ENCODE data around the gene CES4A.

DNA sequence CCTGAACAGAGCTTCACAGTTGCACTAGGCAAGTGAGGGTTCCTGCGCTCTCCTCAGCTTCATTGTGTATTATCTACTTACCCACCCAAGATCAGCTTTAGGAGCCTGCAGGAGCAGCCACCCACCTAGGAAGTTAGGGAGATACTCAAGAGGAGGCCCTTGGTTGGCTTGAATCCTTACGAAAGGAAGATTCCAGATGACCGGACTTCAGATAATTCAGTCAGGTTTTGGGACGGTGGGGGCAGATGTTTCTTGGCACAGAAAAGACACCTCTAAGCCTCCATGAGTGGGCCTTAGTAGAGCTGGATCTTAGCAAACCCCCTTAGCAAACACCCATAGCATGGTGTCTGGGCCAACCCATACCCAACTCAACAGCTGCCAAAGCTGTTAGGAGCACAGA, 38.2 kb downstream of the CES4A start:
- TF ChIP-seq, protein P1, sequence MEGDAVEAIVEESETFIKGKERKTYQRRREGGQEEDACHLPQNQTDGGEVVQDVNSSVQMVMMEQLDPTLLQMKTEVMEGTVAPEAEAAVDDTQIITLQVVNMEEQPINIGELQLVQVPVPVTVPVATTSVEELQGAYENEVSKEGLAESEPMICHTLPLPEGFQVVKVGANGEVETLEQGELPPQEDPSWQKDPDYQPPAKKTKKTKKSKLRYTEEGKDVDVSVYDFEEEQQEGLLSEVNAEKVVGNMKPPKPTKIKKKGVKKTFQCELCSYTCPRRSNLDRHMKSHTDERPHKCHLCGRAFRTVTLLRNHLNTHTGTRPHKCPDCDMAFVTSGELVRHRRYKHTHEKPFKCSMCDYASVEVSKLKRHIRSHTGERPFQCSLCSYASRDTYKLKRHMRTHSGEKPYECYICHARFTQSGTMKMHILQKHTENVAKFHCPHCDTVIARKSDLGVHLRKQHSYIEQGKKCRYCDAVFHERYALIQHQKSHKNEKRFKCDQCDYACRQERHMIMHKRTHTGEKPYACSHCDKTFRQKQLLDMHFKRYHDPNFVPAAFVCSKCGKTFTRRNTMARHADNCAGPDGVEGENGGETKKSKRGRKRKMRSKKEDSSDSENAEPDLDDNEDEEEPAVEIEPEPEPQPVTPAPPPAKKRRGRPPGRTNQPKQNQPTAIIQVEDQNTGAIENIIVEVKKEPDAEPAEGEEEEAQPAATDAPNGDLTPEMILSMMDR (IDR thresholded peaks at IDR 0.05) = no peak
- no peak for TF ChIP-seq POLR2A (IDR thresholded peaks at IDR 0.05)

All from Peyer's patch (tissue), 4 donors.